Liver (tissue), 9 donors: ENCODE data around the gene PDE4D. TPM values are rescaled to one million over a fixed set of nuclear protein-coding genes. Genes with fewer than 3 reads are reported as not detected.

Source experiments
- DNase-seq: peaks from one replicate; pipeline ENCODE4 v3.0.0-alpha.2; 2017; ENCODE audit warnings: low spot score
- H3K27ac ChIP-seq, 2 donors: one replicate each; pipeline ENCODE4 v1.7.0; 2013; ENCODE audit warnings: inconsistent platforms in 2 of 2, low read length in 2 of 2, control low read depth in 1 of 2, low read depth in 1 of 2, mild to moderate bottlenecking in 1 of 2
- H3K27me3 ChIP-seq, 4 donors: one replicate each; pipeline versions ENCODE4 v1.6.1 to v1.7.0; 2013; ENCODE audit warnings: low read length in 3 of 4, inconsistent platforms in 1 of 4, mild to moderate bottlenecking in 1 of 4, moderate library complexity in 1 of 4; ENCODE audit not compliant: control insufficient read depth in 4 of 4, insufficient read depth in 4 of 4
- H3K36me3 ChIP-seq, 4 donors: one replicate each; pipeline versions ENCODE4 v1.6.1 to v1.7.0; 2013; ENCODE audit warnings: low read length in 3 of 4, mild to moderate bottlenecking in 3 of 4, low read depth in 1 of 4, moderate library complexity in 1 of 4; ENCODE audit not compliant: control insufficient read depth in 4 of 4, insufficient read depth in 3 of 4
- H3K4me1 ChIP-seq, 4 donors: one replicate each; pipeline versions ENCODE4 v1.6.1 to v1.7.0; 2013; ENCODE audit warnings: low read length in 3 of 4, mild to moderate bottlenecking in 3 of 4, moderate library complexity in 1 of 4; ENCODE audit not compliant: control insufficient read depth in 4 of 4, insufficient read depth in 4 of 4
- H3K4me3 ChIP-seq, 3 donors: one replicate each; pipeline versions ENCODE4 v1.6.1 to v1.7.0; 2013; ENCODE audit warnings: low read length in 3 of 3, control low read depth in 1 of 3, low read depth in 1 of 3, mild to moderate bottlenecking in 1 of 3
- H3K9ac ChIP-seq, 2 donors: one replicate each; pipeline ENCODE4 v1.7.0; 2013; ENCODE audit warnings: low read length in 2 of 2, mild to moderate bottlenecking in 2 of 2, moderate library complexity in 2 of 2, control low read depth in 1 of 2, low read depth in 1 of 2
- H3K9me3 ChIP-seq, 4 donors: one replicate each; pipeline versions ENCODE4 v1.6.1 to v1.7.0; 2013; ENCODE audit warnings: low read length in 3 of 4; ENCODE audit not compliant: control insufficient read depth in 4 of 4
- ATF3 ChIP-seq: IDR thresholded peaks from 2 replicates; pipeline ENCODE4 v1.6.1; 2016; ENCODE audit warnings: antibody characterized with exemption
- CTCF ChIP-seq: fragments of 150-350 bp; IDR thresholded peaks from 2 replicates; pipeline ENCODE4 v1.5.1; 2017; ENCODE audit warnings: improper control_type of control experiment, low read depth, low read length; ENCODE audit not compliant: missing input control
- EGR1 ChIP-seq, 2 donors: IDR thresholded peaks; 2 replicates each; pipeline ENCODE4 v1.6.1; 2016 to 2018; ENCODE audit warnings: antibody characterized with exemption in 2 of 2, low read depth in 2 of 2
- FOXA1 ChIP-seq: IDR thresholded peaks from 2 replicates; pipeline ENCODE4 v1.6.1; 2016; ENCODE audit warnings: antibody characterized with exemption
- FOXA2 ChIP-seq: IDR thresholded peaks from 2 replicates; pipeline ENCODE4 v1.6.1; 2016; ENCODE audit warnings: antibody characterized with exemption
- JUND ChIP-seq, 2 donors: IDR thresholded peaks; 2 replicates each; pipeline ENCODE4 v1.6.1; 2016; ENCODE audit warnings: antibody characterized with exemption in 2 of 2
- NR2F2 ChIP-seq: IDR thresholded peaks from 2 replicates; pipeline ENCODE4 v1.6.1; 2016; ENCODE audit warnings: antibody characterized with exemption
- RAD21 ChIP-seq, 2 donors: IDR thresholded peaks; 2 replicates each; pipeline ENCODE4 v1.6.1; 2016; ENCODE audit warnings: antibody characterized with exemption in 2 of 2, mild to moderate bottlenecking in 2 of 2
- SP1 ChIP-seq: IDR thresholded peaks from 2 replicates; pipeline ENCODE4 v1.6.1; 2018; ENCODE audit warnings: antibody characterized with exemption, mild to moderate bottlenecking
- TAF1 ChIP-seq: conservative IDR thresholded peaks from 2 replicates; pipeline ENCODE4 v1.6.1; 2016; ENCODE audit warnings: antibody characterized with exemption, mild to moderate bottlenecking
- WGBS: extraction: QIAGEN DNeasy Blood & Tissue Kit; methylation state at CpG from one replicate; pipeline ENCODE4 v1.1.7; 2013; 5-methylcytosine and 5-hydroxymethylcytosine counted together
- polyA plus RNA-seq, 2 donors: library from polyadenylated mRNA; stranded (reverse) in 1 of 2; unstranded in 1 of 2; fragments of 200-250 nt in 1 of 2; fragments of >200 nt in 1 of 2; fragmentation: Nextera tagmentation in 1 of 2; extraction: Ambion mirVana in 1 of 2; gene quantifications; one replicate each; pipeline versions ENCODE4 v1.2.1 to v1.2.3, GENCODE V29; 2013 to 2015
- total RNA-seq, 2 donors: library from RNA; depleted of rRNA; stranded (reverse); fragments of >200 nt; gene quantifications; one replicate each; pipeline ENCODE4 v1.2.3, GENCODE V29; 2014
- donor health status: healthy.
- donor health status: healthy.
- donor health status: healthy.
- donor health status: healthy.
- donor health status: healthy.

The PDE4D gene
- total and polyA plus RNA-seq, 4 donors, result 0.67 to 11.9 (median 6.5) TPM

- TF ChIP-seq CTCF, result no peak
- TF ChIP-seq FOXA1, result no peak
- TF ChIP-seq RAD21 (IDR thresholded peaks at IDR 0.05), result no peak
- no peak for TF ChIP-seq EGR1 (IDR thresholded peaks at IDR 0.05; ENCODE audit: low read depth in 2 of 2)
- no peak for TF ChIP-seq NR2F2
- TF ChIP-seq SP1, result no peak
- TF ChIP-seq ATF3, result no peak
Measured at GRCh38 chr5:59393585-59394420, 499.7 kb downstream of the PDE4D start (continued).

GRCh38 chr5:59391576-59391975, 501.9 kb downstream of the PDE4D start:
- Histone ChIP-seq H3K9me3 (no peaks in the 10 kb centered on the region), H3K4me3 (no peak overlapping the region), H3K36me3 (no peaks in the 10 kb centered on the region), H3K4me1 (no peaks in the 10 kb centered on the region), H3K27ac (no peak overlapping the region), H3K27me3 (no peaks in the 10 kb centered on the region), H3K9ac (no peak overlapping the region)
- TF ChIP-seq RAD21 (IDR thresholded peaks at IDR 0.05) (no peak), CTCF (no peak), ATF3 (no peak), SP1 (no peak), EGR1 (IDR thresholded peaks at IDR 0.05; ENCODE audit: low read depth in 2 of 2) (no peak), TAF1 (no peak)
- no peak for DNase-seq
- WGBS, result 82% methylated on average over 1 of the region's 1 CpG

GRCh38 chr5:59390989-59391388, 502.5 kb downstream of the PDE4D start:
- Histone ChIP-seq H3K27me3 (no peaks in the 10 kb centered on the region), H3K4me3 (no peak overlapping the region), H3K36me3 (no peaks in the 10 kb centered on the region), H3K9ac (no peak overlapping the region), H3K27ac (no peak overlapping the region), H3K4me1 (no peaks in the 10 kb centered on the region), H3K9me3 (no peaks in the 10 kb centered on the region)
- TF ChIP-seq JUND (IDR thresholded peaks at IDR 0.05) (no peak), FOXA2 (no peak)
- DNase-seq, result no peak
